ENCODE results near the gene SLAMF8.

SLAMF8 gene

GRCh38 chr1:159831412-159832141 lies 4.9 kb downstream of the SLAMF8 start:
- Histone ChIP-seq H3K27me3 (ENCODE audit: control insufficient read depth, insufficient read depth, low read length) (peaks cover 28% of the 10 kb centered on the region), H3K4me3 (ENCODE audit: low read depth, low read length) (no peak overlapping the region), H3K27ac (ENCODE audit: low read depth, low read length) (no peak overlapping the region)

DNA sequence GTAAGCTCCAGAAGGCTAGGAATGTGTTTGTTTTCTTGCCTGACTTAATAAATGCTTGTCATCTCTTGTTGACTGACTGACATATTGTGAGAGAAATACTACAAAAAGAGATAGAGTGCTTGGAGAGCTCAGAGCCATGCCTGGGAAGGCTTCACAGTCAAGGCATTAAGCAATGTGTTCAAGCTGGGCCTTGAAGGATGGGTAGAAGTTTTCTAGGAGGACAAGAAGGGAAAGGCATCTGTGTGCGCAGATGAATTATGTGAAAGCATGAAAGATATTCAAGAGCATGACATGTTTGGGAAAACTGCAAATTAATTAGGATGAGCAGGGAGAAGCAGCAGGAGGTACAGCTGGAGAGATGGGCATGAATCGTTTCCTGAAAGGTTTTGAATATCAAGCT lies 5.6 kb downstream of the SLAMF8 start:
- Histone ChIP-seq H3K27me3 (ENCODE audit: control insufficient read depth, insufficient read depth, low read length) (peaks cover 28% of the 10 kb centered on the region), H3K4me3 (ENCODE audit: low read depth, low read length) (no peak overlapping the region), H3K4me1 (ENCODE audit: control insufficient read depth, insufficient read depth, low read length) (peaks cover 10% of the 10 kb centered on the region; the same call in 1 of the 2 replicates), H3K9ac (ENCODE audit: low read depth, low read length) (no peak overlapping the region), H3K36me3 (ENCODE audit: control insufficient read depth, insufficient read depth, low read length) (no peaks in the 10 kb centered on the region), H3K27ac (ENCODE audit: low read depth, low read length) (no peak overlapping the region), H3K9me3 (ENCODE audit: control insufficient read depth, insufficient read depth, low read length) (no peaks in the 10 kb centered on the region)

More at GRCh38 chr1:159831412-159832141, 4.9 kb downstream of the SLAMF8 start:
- Histone ChIP-seq H3K9me3 (ENCODE audit: control insufficient read depth, insufficient read depth, low read length) (no peaks in the 10 kb centered on the region), H3K36me3 (ENCODE audit: control insufficient read depth, insufficient read depth, low read length) (no peaks in the 10 kb centered on the region), H3K4me1 (ENCODE audit: control insufficient read depth, insufficient read depth, low read length) (peaks cover 10% of the 10 kb centered on the region; the same call in 1 of the 2 replicates), H3K9ac (ENCODE audit: low read depth, low read length) (no peak overlapping the region)

GRCh38 chr1:159835356-159835755 lies 8.7 kb downstream of the SLAMF8 start:
- Histone ChIP-seq H3K4me1 (ENCODE audit: control insufficient read depth, insufficient read depth, low read length) (peaks cover 10% of the 10 kb centered on the region; the same call in 1 of the 2 replicates), H3K27me3 (ENCODE audit: control insufficient read depth, insufficient read depth, low read length) (peaks cover 17% of the 10 kb centered on the region), H3K36me3 (ENCODE audit: control insufficient read depth, insufficient read depth, low read length) (no peaks in the 10 kb centered on the region), H3K9ac (ENCODE audit: low read depth, low read length) (no peak overlapping the region), H3K4me3 (ENCODE audit: low read depth, low read length) (no peak overlapping the region), H3K9me3 (ENCODE audit: control insufficient read depth, insufficient read depth, low read length) (no peaks in the 10 kb centered on the region), H3K27ac (ENCODE audit: low read depth, low read length) (no peak overlapping the region)

- H3K9ac ChIP-seq (ENCODE audit: low read depth, low read length), result no peak overlapping the region
- H3K36me3 ChIP-seq (ENCODE audit: control insufficient read depth, insufficient read depth, low read length), result no peaks in the 10 kb centered on the region
- H3K27ac ChIP-seq (ENCODE audit: low read depth, low read length), result no peak overlapping the region
- H3K4me3 ChIP-seq (ENCODE audit: low read depth, low read length), result no peak overlapping the region
- H3K4me1 ChIP-seq (ENCODE audit: control insufficient read depth, insufficient read depth, low read length), result peaks cover 10% of the 10 kb centered on the region; the same call in 1 of the 2 replicates
- peaks cover 12% of the 10 kb centered on the region for H3K27me3 ChIP-seq (ENCODE audit: control insufficient read depth, insufficient read depth, low read length)
- H3K9me3 ChIP-seq (ENCODE audit: control insufficient read depth, insufficient read depth, low read length), result no peaks in the 10 kb centered on the region
Observed at GRCh38 chr1:159835862-159836525, 9.3 kb downstream of the SLAMF8 start.

DNA sequence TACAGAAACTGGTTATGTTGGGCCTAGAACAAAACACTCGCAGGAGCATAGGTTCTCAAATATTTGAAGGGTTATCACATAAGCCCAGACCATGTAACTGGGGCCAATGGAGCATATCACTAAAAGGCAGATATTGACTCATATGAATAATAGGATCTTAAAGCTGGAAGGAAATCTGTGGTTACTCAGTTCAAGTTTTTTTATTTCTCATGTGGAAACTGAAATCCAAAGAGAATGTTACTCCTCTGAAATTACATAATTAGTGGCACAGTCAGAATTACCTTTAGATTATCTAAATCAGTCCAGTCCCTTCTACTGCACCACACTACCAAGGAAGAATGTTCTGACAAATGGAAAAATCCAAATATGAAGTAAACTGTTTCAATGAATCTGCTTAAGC lies 12.0 kb downstream of the SLAMF8 start:
- H3K9me3 ChIP-seq (ENCODE audit: control insufficient read depth, insufficient read depth, low read length), result no peaks in the 10 kb centered on the region
- H3K9ac ChIP-seq (ENCODE audit: low read depth, low read length), result no peak overlapping the region
- H3K4me3 ChIP-seq (ENCODE audit: low read depth, low read length), result no peak overlapping the region
- H3K36me3 ChIP-seq (ENCODE audit: control insufficient read depth, insufficient read depth, low read length), result no peaks in the 10 kb centered on the region
- no peak overlapping the region for H3K27ac ChIP-seq (ENCODE audit: low read depth, low read length)
- no peaks in the 10 kb centered on the region for H3K4me1 ChIP-seq (ENCODE audit: control insufficient read depth, insufficient read depth, low read length)
- peaks cover 7% of the 10 kb centered on the region; the same call in 1 of the 2 replicates for H3K27me3 ChIP-seq (ENCODE audit: control insufficient read depth, insufficient read depth, low read length)

DNA sequence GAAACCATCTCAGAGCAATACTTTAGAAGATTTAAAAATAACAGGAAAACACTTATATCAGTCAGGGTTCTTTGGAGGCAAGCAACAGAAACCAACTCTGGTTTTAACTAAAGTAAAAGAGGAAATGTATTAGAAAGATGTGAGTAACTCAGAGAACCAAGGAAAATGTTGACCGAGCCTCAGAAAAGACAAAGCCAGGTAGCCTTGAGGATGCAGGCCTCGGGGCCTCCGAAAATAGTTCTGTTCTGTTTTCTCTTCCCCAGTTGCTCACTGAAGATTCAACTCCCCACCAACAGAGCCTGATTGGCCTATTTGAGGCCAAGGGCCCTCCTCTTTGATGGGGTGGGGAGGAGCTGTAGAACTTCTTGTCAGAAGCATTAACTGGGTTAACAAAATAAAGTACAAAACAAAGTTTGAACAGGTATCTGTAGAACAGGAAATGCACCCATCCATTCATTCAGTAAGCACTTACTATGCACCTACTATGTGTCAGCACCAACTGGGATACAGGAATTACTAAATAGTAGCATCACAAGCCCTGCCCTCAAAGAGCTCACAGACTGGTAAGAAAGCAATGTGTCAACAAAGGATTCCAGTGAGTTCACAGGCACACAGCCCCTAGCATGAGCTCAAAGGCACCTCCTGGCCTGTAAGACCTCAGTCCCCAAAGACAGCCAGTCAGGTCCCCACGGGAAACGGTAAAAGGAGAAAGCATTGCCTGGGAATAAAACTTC lies 12.6 kb downstream of the SLAMF8 start:
- no peaks in the 10 kb centered on the region for H3K36me3 ChIP-seq (ENCODE audit: control insufficient read depth, insufficient read depth, low read length)
- H3K9me3 ChIP-seq (ENCODE audit: control insufficient read depth, insufficient read depth, low read length), result no peaks in the 10 kb centered on the region
- no peaks in the 10 kb centered on the region for H3K4me1 ChIP-seq (ENCODE audit: control insufficient read depth, insufficient read depth, low read length)
- no peak overlapping the region for H3K27ac ChIP-seq (ENCODE audit: low read depth, low read length)
- no peak overlapping the region for H3K9ac ChIP-seq (ENCODE audit: low read depth, low read length)
- 0 out of 2 replicates have a peak, but pooled peaks cover 5% of the 10 kb centered on the region for H3K27me3 ChIP-seq (ENCODE audit: control insufficient read depth, insufficient read depth, low read length)
- H3K4me3 ChIP-seq (ENCODE audit: low read depth, low read length), result no peak overlapping the region

GRCh38 chr1:159841749-159842148 lies 15.1 kb downstream of the SLAMF8 start:
- H3K4me3 ChIP-seq (ENCODE audit: low read depth, low read length), result no peak overlapping the region
- no peak overlapping the region for H3K9ac ChIP-seq (ENCODE audit: low read depth, low read length)
- H3K9me3 ChIP-seq (ENCODE audit: control insufficient read depth, insufficient read depth, low read length), result no peaks in the 10 kb centered on the region
- H3K36me3 ChIP-seq (ENCODE audit: control insufficient read depth, insufficient read depth, low read length), result no peaks in the 10 kb centered on the region
- no peaks in the 10 kb centered on the region for H3K27me3 ChIP-seq (ENCODE audit: control insufficient read depth, insufficient read depth, low read length)
- no peak overlapping the region for H3K27ac ChIP-seq (ENCODE audit: low read depth, low read length)
- no peaks in the 10 kb centered on the region for H3K4me1 ChIP-seq (ENCODE audit: control insufficient read depth, insufficient read depth, low read length)

DNA sequence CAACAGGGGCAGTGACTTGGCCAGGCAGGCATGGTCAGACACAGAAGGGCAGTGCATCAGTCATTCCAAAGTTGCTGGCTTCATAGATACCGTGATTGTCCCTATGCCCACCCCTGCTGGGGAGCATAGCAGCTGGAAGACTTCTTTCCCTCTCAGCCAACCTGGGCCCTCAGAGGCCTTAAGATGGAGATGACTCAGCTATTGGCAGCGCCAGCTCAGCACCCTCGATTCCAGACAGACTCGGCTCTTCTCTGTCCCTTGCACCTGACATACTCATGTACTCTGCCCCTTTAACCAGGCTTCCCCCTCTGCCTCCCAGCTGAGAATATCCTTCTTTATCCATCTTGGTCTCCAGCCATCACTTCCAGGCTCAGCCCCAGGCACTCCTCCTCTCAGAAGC lies 16.8 kb downstream of the SLAMF8 start:
- Histone ChIP-seq H3K27me3 (ENCODE audit: control insufficient read depth, insufficient read depth, low read length) (no peaks in the 10 kb centered on the region), H3K9me3 (ENCODE audit: control insufficient read depth, insufficient read depth, low read length) (no peaks in the 10 kb centered on the region), H3K4me1 (ENCODE audit: control insufficient read depth, insufficient read depth, low read length) (no peaks in the 10 kb centered on the region), H3K4me3 (ENCODE audit: low read depth, low read length) (no peak overlapping the region), H3K36me3 (ENCODE audit: control insufficient read depth, insufficient read depth, low read length) (no peaks in the 10 kb centered on the region), H3K9ac (ENCODE audit: low read depth, low read length) (no peak overlapping the region), H3K27ac (ENCODE audit: low read depth, low read length) (no peak overlapping the region)

DNA sequence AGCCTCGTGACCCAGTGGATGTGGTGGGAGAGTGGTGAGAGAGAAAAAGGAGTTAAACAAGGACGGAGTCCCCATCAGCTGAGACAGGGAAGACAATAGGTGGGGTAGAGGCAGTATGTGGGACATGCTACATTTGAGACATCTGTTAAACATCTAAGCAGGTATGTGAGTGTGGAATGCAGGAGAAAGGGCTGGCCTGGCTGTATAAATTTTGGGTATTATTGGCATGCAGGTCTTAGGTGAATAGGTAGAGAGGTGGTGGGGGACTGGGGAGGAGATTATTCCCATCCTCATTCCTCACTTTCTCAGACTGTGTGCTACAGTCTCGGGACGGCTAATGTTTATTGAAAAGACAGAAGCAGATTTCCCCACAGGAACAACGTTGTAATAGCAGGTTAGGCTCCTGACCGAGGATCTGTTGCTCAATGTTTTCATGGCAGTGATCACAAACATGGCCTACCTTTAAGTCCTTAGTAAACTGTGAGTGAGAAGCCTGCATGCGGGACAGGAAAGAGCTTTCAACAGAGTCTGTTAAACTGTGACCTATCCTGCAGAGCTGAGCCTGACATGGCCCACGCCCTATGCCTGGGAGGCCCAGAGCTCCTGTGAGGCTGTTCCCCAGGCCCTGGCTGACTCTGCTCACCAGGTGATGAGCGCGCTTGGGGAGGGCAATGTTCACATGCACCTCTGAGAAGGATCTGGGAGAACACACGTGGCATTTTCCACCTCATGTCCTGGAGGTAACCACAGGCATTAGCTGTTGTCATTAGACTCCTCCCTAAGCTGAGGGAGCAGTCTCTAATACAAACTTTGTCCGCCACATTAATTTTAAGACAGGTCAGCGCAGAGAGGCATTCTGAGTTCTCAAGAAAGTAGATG lies 19.3 kb downstream of the SLAMF8 start:
- Histone ChIP-seq H3K27me3 (ENCODE audit: control insufficient read depth, insufficient read depth, low read length) (no peaks in the 10 kb centered on the region), H3K27ac (ENCODE audit: low read depth, low read length) (no peak overlapping the region), H3K36me3 (ENCODE audit: control insufficient read depth, insufficient read depth, low read length) (no peaks in the 10 kb centered on the region), H3K9ac (ENCODE audit: low read depth, low read length) (no peak overlapping the region), H3K4me3 (ENCODE audit: low read depth, low read length) (no peak overlapping the region), H3K4me1 (ENCODE audit: control insufficient read depth, insufficient read depth, low read length) (no peaks in the 10 kb centered on the region), H3K9me3 (ENCODE audit: control insufficient read depth, insufficient read depth, low read length) (no peaks in the 10 kb centered on the region)

DNA sequence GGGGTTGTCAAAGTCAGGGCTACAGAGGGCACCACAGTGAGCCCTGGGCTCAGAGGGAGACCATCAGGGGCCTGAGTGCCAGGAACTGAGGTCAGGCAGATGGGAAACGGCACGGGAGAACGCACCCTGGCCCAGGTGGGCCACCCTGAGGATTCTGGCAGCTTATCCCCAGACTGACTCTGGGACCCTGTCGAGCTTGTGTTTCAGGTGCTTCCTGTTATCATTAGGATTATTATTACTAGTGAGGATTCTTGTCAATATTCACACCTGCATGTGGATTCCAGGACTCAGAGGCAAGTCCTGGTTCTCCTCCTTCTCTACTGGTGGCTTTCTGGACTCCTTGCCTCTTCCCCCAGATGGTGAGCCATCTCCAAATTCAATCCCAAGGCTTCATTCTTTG lies 20.6 kb downstream of the SLAMF8 start:
- Histone ChIP-seq H3K9me3 (ENCODE audit: control insufficient read depth, insufficient read depth, low read length) (no peaks in the 10 kb centered on the region), H3K4me3 (ENCODE audit: low read depth, low read length) (no peak overlapping the region), H3K36me3 (ENCODE audit: control insufficient read depth, insufficient read depth, low read length) (no peaks in the 10 kb centered on the region), H3K9ac (ENCODE audit: low read depth, low read length) (no peak overlapping the region), H3K27me3 (ENCODE audit: control insufficient read depth, insufficient read depth, low read length) (no peaks in the 10 kb centered on the region), H3K4me1 (ENCODE audit: control insufficient read depth, insufficient read depth, low read length) (no peaks in the 10 kb centered on the region), H3K27ac (ENCODE audit: low read depth, low read length) (no peak overlapping the region)

Measured in HUES48 (cell line).